HepG2 (cell line): ENCODE measurements around the gene NFIL3. TPM values are rescaled to one million over a fixed set of nuclear protein-coding genes. Genes with fewer than 3 reads are reported as not detected.

Experiments
- BCL6 ChIP-seq: IDR thresholded peaks from 2 replicates; pipeline ENCODE4 v1.6.1; 2016; ENCODE audit warnings: missing genetic modification reagents, missing compliant biosample characterization
- CREM ChIP-seq, 2 experiments: sonication (generic) in 1 of 2; formaldehyde crosslinking in 1 of 2; IDR thresholded peaks; 2 replicates each; pipeline versions ENCODE4 v1.4.0 to v1.6.1; 2016 to 2020; ENCODE audit warnings: antibody characterized with exemption in 1 of 2, mild to moderate bottlenecking in 1 of 2, missing genetic modification reagents in 1 of 2
- FIP1L1 ChIP-seq: fragments of 200-400 bp; formaldehyde crosslinking; IDR thresholded peaks from 2 replicates; pipeline ENCODE4 v1.6.1; 2018; ENCODE audit warnings: low read depth, mild to moderate bottlenecking, low read length, moderate library complexity, borderline replicate concordance; ENCODE audit not compliant: insufficient read depth
- NCOA1 ChIP-seq: sonication (generic); formaldehyde crosslinking; IDR thresholded peaks from 2 replicates; pipeline ENCODE4 v1.9.0; 2021; ENCODE audit warnings: missing genetic modification reagents
- POLR2AphosphoS5 ChIP-seq: IDR thresholded peaks from 2 replicates; pipeline ENCODE4 v1.6.1; 2012; ENCODE audit warnings: low read depth, low read length
- SAP130 ChIP-seq: IDR thresholded peaks from 2 replicates; pipeline ENCODE4 v1.6.1; 2016; ENCODE audit warnings: low read depth
- SIN3A ChIP-seq: IDR thresholded peaks from 2 replicates; pipeline ENCODE4 v1.6.1; 2011; ENCODE audit warnings: low read depth, mild to moderate bottlenecking, control low read depth, low read length, borderline replicate concordance
- SOX6 ChIP-seq, 2 experiments: fragments of 450-650 bp in 1 of 2; sonication (generic) in 1 of 2; formaldehyde crosslinking in 1 of 2; IDR thresholded peaks; 2 replicates each; pipeline versions ENCODE4 v1.4.0 to v1.6.1; 2017 to 2020; ENCODE audit warnings: antibody characterized with exemption in 1 of 2, mild to moderate bottlenecking in 1 of 2, missing genetic modification reagents in 1 of 2
- SP140L ChIP-seq: sonication (generic); formaldehyde crosslinking; IDR thresholded peaks from 2 replicates; pipeline ENCODE4 v1.4.0; 2020; ENCODE audit warnings: missing genetic modification reagents, borderline replicate concordance
- U2AF1 ChIP-seq: fragments of 200-400 bp; formaldehyde crosslinking; optimal IDR thresholded peaks from 2 replicates; pipeline ENCODE3; 2017; ENCODE audit warnings: mild to moderate bottlenecking, low read depth, low read length
- ZFP41 ChIP-seq: sonication (generic); formaldehyde crosslinking; IDR thresholded peaks from 2 replicates; pipeline ENCODE4 v1.4.0; 2020; ENCODE audit warnings: mild to moderate bottlenecking, missing genetic modification reagents, borderline replicate concordance
- ZNF282 ChIP-seq: fragments of 450-650 bp; IDR thresholded peaks from 2 replicates; pipeline ENCODE4 v1.6.1; 2018; ENCODE audit not compliant: partially characterized antibody
- ZNF777 ChIP-seq: sonication (generic); formaldehyde crosslinking; IDR thresholded peaks from 2 replicates; pipeline ENCODE4 v1.4.0; 2020; ENCODE audit warnings: missing genetic modification reagents
- ZNF788 ChIP-seq: sonication (generic); formaldehyde crosslinking; IDR thresholded peaks from 2 replicates; pipeline ENCODE4 v1.5.0; 2020; ENCODE audit warnings: mild to moderate bottlenecking, missing genetic modification reagents, borderline replicate concordance
- polyA plus RNA-seq, 8 experiments: library from polyadenylated mRNA; depleted of rRNA in 3 of 8; stranded (reverse) in 7 of 8; unstranded in 1 of 8; fragments of >200 nt; fragmentation: Illumina TruSeq in 4 of 8; extraction: Trizol in 4 of 8; gene quantifications; 2 replicates each; pipeline versions ENCODE4 v1.2.1 to v1.2.3, GENCODE V29; 2011 to 2016; ENCODE audit warnings: low read depth in 4 of 8, missing spikeins in 1 of 8, mixed read lengths in 1 of 8; ENCODE audit not compliant: insufficient read depth in 1 of 8
- total RNA-seq, 5 experiments: library from RNA; depleted of rRNA; stranded (reverse); fragments of >200 nt; fragmentation: Illumina TruSeq; extraction: Trizol; gene quantifications; 2 replicates each; pipeline ENCODE4 v1.2.3, GENCODE V29; 2016; ENCODE audit warnings: low read depth in 1 of 5
- TF ChIP-seq, protein P1 (sequence below): sonication (generic); formaldehyde crosslinking; IDR thresholded peaks from 2 replicates; pipeline ENCODE4 v1.8.0; 2022; ENCODE audit warnings: missing genetic modification reagents, mild to moderate bottlenecking, borderline replicate concordance
- TF ChIP-seq, protein P2 (sequence below), 2 experiments: sonication (generic) in 1 of 2; formaldehyde crosslinking in 1 of 2; IDR thresholded peaks; 2 replicates each; pipeline versions ENCODE4 v1.4.0 to v1.6.1; 2016 to 2020; ENCODE audit warnings: borderline replicate concordance in 1 of 2, low read depth in 1 of 2, mild to moderate bottlenecking in 1 of 2, missing genetic modification reagents in 1 of 2
- TF ChIP-seq, protein P3 (sequence below): sonication (generic); formaldehyde crosslinking; IDR thresholded peaks from 2 replicates; pipeline ENCODE4 v1.8.1; 2023; ENCODE audit warnings: missing genetic modification reagents, inconsistent platforms, borderline replicate concordance
- TF ChIP-seq, protein P4 (sequence below): IDR thresholded peaks from 2 replicates; pipeline ENCODE4 v1.6.1; 2016; ENCODE audit warnings: mild to moderate bottlenecking

NFIL3 gene
- total and polyA plus RNA-seq, 2 of the 13 experiments (the other 11 are each of a cell fraction or from before 2014, with no cell fraction given), result 46.6 to 54.2 TPM

DNA sequence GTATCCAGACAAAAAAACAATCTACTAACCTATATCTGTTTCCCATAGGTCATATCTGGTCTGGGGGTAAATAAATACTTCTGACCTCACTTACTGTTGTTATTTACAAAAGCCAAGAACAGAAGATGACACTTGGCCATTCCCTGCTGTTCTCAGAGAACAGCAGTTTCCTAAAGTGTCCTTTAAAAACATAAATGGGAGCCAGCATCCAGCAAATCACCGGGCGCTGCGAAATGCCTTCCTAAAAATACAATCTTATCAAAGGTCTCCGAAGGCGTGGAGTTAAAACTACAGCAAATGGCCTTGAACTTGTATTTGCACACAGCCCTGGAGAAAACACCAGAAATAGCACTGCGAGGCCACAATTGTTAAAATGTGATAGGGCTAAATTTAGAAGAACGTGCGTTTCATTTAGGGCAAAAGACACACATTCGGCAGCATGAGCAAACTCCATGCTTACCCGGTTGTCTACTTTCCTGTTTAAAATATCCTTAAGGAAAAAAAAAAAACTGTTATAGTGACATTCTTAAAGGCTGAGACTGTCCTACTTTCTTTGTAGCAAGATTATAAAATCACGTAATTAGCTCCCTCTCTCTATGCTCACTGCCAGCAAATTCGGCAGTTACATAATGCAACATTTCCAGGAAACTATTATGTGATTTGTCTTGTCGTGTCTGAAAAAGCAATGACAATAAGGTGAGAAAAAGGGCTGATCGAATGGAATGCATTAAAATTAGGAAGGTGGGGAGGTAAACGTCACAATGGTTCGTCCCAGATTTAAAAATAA lies 1.5 kb downstream of the NFIL3 start (continued):
- TF ChIP-seq, protein P1, sequence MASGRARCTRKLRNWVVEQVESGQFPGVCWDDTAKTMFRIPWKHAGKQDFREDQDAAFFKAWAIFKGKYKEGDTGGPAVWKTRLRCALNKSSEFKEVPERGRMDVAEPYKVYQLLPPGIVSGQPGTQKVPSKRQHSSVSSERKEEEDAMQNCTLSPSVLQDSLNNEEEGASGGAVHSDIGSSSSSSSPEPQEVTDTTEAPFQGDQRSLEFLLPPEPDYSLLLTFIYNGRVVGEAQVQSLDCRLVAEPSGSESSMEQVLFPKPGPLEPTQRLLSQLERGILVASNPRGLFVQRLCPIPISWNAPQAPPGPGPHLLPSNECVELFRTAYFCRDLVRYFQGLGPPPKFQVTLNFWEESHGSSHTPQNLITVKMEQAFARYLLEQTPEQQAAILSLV (CRISPR knock-in tag), result no peak
- TF ChIP-seq SOX6 (IDR thresholded peaks at IDR 0.05) (no peak), SOX6 (CRISPR knock-in tag; IDR thresholded peaks at IDR 0.05) (peak; percentile 56; the same call in 1 of the 2 replicates), BCL6 (peak; percentile 86), NCOA1 (CRISPR knock-in tag) (no peak), ZFP41 (CRISPR knock-in tag) (no peak), FIP1L1 (no peak), POLR2AphosphoS5 (peak; percentile 48; the same call in 1 of the 2 replicates), ZNF777 (CRISPR knock-in tag) (no peak), SP140L (CRISPR knock-in tag) (no peak), CREM (IDR thresholded peaks at IDR 0.05) (peak; percentile 55), CREM (CRISPR knock-in tag; IDR thresholded peaks at IDR 0.05) (no peak), SIN3A (0 out of 2 replicates have a peak, but pooled peaks have one; percentile 31), ZNF788 (CRISPR knock-in tag) (no peak), U2AF1 (no peak), ZNF282 (no peak), SAP130 (CRISPR knock-in tag) (peak; percentile 67)
- TF ChIP-seq, protein P2, sequence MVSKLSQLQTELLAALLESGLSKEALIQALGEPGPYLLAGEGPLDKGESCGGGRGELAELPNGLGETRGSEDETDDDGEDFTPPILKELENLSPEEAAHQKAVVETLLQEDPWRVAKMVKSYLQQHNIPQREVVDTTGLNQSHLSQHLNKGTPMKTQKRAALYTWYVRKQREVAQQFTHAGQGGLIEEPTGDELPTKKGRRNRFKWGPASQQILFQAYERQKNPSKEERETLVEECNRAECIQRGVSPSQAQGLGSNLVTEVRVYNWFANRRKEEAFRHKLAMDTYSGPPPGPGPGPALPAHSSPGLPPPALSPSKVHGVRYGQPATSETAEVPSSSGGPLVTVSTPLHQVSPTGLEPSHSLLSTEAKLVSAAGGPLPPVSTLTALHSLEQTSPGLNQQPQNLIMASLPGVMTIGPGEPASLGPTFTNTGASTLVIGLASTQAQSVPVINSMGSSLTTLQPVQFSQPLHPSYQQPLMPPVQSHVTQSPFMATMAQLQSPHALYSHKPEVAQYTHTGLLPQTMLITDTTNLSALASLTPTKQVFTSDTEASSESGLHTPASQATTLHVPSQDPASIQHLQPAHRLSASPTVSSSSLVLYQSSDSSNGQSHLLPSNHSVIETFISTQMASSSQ (IDR thresholded peaks at IDR 0.05; ENCODE audit: low read depth), result no peak
- TF ChIP-seq, protein P2 (CRISPR knock-in tag; IDR thresholded peaks at IDR 0.05; ENCODE audit: borderline replicate concordance), result no peak
- TF ChIP-seq, protein P3, sequence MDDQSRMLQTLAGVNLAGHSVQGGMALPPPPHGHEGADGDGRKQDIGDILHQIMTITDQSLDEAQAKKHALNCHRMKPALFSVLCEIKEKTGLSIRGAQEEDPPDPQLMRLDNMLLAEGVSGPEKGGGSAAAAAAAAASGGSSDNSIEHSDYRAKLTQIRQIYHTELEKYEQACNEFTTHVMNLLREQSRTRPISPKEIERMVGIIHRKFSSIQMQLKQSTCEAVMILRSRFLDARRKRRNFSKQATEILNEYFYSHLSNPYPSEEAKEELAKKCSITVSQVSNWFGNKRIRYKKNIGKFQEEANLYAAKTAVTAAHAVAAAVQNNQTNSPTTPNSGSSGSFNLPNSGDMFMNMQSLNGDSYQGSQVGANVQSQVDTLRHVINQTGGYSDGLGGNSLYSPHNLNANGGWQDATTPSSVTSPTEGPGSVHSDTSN (CRISPR knock-in tag), result no peak
- TF ChIP-seq, protein P4, sequence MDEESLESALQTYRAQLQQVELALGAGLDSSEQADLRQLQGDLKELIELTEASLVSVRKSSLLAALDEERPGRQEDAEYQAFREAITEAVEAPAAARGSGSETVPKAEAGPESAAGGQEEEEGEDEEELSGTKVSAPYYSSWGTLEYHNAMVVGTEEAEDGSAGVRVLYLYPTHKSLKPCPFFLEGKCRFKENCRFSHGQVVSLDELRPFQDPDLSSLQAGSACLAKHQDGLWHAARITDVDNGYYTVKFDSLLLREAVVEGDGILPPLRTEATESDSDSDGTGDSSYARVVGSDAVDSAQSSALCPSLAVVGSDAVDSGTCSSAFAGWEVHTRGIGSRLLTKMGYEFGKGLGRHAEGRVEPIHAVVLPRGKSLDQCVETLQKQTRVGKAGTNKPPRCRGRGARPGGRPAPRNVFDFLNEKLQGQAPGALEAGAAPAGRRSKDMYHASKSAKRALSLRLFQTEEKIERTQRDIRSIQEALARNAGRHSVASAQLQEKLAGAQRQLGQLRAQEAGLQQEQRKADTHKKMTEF (CRISPR knock-in tag), result 0 out of 2 replicates have a peak, but pooled peaks have one; percentile 0
